Stimulated activated CD8-positive, alpha-beta memory T cell treated with anti-CD3 and anti-CD28 coated beads, Interleukin-12 subunit alpha, Interleukin-12 subunit beta, amount 100 ng/mL, for 1 hour (primary cell): ENCODE results near the gene UFD1.

ENCODE experiments used
- DNase-seq: peaks from one replicate; pipeline ENCODE4 v3.0.0-alpha.2; 2020; ENCODE audit warnings: low read depth

Gene UFD1

GRCh38 chr22:19470010-19470409 is 9.0 kb downstream of the UFD1 start:
- no peak for DNase-seq

DNA sequence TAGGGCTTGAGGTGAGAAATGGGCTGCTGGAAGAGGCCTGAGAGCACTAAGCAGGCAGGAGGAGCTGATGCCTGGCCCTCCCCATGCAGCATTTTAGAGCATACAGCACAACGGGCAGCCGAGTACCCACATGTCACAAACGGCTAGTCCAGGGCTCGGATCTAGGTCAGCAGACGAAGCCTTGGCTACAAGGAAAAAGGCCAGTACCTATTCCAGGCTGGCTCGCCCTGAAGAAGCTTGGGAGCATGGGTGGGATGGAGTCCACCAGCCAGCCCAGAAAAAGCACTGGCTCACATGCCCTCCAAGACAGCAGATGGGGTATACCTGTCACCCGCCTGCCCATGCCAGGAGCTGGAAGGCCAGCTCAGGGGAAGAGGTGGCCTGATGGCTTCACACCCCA is 9.6 kb downstream of the UFD1 start:
- DNase-seq, result no peak

DNA sequence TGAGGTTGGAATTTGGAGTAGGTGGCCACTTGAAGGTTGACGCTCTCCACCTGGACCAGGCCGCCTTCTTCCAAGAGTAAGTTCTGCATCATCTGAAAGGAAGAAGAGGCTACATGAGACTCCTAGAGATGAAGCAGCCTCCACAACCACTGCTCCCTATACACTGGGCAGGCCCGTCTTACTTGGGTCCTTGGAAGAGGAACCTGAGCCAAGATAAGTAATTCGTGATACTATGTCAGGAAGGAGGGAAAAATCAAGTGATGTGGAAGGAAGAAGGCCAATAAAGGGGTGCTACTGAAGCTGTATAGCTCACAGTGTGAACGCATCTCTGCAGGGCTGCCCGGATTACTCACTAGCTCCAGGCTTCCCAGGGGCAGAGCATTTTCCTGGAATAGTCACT is 11.1 kb downstream of the UFD1 start:
- no peak for DNase-seq

DNA sequence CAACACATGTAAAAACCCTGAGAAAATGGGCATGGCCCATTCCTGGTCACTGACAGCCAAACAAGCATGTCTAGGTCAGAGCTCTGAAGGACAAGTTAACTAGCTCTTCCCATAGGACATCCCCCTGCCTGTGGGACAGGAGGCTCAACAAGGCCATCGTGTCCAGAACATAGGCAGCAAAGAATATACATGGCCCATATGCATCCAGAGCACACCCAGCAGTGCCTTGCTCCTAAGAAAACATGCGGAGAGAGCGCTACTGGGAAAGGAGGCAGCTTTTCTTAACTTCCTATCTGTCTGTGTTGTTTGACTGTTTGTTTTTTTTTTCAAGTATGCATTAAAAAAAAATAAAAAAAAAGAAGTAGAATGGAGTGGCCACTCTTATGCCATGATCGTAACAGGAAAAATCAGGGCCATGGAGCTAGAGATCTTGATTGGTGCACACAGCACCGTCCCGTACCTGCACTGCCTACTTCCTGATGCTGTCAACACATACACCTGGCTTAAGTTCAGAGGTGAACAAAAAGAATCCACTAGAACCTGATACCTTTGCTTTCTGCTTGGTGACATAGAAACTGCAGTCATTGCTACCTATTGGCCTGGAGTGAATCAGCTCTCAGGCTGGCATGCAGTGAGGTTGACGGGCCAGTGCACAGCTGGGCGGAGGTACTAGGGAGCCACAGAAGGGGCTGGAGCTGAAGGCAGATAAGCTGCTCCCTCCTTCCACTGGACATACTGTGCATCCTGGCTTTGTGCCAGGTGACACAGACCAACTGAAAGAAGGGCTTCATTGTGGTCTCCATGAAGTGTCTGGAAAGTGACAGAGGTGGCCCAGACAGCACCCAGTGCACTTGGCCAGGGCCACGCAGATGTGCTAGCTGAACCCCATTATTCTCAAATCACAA is 11.9 kb downstream of the UFD1 start:
- no peak for DNase-seq

- no peak for DNase-seq
These were observed 12.8 kb downstream of the UFD1 start for GRCh38 chr22:19466126-19466716.

- DNase-seq, result no peak
These were observed 14.0 kb downstream of the UFD1 start for GRCh38 chr22:19464975-19465374.

- DNase-seq, result no peak
These were observed 14.4 kb downstream of the UFD1 start for GRCh38 chr22:19464546-19464945.

DNA sequence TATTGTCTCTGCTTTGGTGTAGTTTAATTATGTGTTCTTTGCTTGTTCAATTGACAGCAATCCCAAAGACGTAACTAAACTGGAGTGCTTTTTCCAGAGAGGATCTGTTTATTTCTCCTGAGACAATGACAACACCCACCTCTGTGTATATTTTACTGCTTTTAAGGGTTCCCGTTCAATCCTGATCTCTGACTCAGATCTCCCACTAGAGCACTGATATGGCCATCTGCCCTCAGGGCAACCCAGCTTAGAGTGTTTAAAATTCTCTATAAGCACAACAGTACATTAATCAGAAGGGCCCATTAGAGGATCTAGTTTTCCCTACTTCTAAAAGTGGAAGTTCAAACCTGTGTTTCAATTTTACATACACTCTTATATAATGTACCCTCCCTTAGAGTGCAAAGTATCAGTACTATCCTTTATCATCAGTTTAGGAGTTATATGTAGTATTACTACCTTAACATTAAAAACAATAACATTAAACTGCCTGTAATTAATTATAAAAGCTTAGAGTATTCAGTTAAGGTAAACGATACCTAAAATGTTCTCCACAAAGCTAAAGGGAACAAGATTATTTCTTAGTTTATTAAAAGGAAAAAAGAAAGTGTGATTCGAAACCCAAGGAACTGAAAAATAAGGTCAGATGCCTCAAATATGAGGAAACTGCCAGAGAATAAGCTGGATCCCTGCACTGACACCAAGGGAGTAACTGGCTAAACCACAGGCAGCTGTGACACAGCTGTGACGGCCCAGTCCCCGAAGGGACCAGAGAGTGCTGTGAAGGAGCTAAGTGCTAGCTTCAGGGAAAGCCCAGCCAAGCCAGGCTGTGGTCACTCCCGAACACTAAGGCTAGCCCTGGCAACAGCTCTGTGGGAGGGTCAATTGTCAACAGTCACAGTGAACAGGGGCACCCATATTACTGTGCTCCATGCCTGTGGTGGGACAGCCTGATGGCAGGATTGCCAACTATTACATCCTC is 15.2 kb downstream of the UFD1 start:
- no peak for DNase-seq

DNA sequence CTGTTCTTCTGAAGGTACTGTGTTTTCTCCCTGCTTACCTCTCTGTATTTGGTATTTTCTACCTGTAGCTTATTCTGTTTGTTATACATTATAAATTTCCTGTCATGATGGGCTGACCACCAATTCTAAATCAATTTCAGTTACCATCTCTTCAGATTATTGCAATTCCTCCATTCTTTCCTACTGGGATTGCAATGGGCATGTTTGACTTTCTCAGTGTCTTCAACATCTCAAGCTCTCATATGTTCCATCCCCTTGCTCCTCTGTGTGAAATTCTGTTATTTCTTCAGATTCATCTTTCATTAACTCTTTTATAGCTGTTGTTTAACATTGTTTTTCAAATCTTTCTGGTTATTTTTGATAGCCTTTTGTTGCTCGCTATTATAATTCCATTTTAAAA is 16.0 kb downstream of the UFD1 start:
- no peak for DNase-seq

- DNase-seq, result no peak
These were observed 17.5 kb downstream of the UFD1 start for GRCh38 chr22:19461506-19461905.

GRCh38 chr22:19460036-19460435 is 19.0 kb downstream of the UFD1 start:
- no peak for DNase-seq

DNA sequence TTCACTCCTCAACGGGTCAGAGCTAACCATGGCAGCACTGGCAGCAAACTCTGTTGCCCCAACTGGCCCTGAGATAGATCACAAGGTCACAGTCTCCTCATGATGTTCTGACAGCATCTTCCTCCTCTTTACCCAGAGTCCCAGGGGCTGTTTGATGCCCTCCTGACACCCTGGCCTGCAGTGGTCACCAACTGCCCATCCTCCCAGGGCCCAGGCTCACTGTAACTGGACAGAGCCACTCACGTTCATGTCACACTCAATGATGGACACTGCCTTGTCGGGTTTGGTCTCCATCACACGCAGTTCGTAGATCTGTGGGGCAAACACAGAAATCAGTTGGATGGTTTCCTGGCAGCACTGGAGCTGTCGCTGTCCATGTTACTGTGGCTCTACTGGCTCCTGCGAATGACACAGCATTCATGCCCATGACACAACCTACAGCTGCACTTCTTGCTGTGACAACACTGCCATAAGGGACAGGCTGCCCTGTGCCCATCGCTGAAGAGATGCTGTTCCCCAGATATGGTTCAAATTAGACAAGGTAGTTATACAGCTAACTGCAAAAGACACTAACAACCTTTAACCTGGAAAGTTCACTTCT is 21.1 kb downstream of the UFD1 start:
- DNase-seq, result no peak

DNA sequence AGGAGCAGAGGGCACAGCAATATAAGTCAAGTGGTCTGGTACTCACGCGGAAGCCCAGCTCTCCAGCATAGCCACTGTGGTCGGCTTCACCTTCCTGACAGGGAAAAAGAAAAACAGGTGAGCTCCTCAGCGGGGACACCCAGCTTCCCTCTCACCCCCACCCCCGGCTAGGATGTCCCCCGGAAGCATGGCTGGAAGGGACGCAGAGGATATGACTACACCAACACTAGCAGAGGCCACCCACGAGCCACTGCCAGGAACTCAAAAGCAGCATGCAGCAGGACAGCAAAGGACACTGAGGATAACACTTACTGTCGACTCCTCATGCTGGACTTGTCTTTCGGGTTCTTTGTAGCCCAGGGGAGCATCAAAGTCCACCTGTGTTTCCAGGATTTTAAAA is 22.5 kb downstream of the UFD1 start:
- no peak for DNase-seq

DNA sequence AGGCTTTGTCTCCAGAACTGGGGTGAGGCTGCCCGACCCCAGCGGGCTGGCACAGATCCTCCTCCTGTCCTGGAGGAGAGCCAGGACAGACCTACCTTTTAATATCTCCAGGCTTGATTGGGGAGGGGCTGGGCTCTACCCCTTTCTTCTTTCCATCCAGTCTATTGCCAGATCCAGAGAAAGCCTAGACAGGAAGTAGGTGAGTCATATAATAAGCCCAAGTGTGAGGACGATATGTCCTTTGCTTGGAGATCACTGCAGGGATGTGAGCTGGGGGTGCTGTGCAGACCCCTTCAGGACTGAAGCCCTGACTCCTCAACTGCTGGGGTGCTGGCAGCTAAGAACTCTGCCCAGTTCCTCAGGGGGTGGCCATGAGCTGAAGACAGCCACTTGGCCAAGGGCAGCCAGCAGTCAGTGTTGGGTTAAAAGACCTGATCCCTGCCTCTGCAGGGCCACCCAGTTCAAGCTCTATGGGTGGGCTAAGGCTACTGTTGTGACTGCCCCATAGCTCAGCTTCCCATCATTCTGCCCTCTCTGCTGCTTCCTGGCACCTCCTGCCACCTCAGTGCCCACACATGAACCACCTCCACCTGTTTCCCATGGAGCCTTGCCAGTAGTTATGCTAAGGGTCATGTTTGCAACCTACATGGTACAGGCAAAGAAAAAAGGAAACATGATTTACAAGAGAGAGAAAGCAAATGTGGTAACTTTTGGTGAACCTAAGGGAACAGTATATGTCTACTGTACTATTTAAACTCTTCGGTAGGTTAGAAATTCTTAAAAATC is 23.2 kb downstream of the UFD1 start:
- DNase-seq, result no peak

- no peak for DNase-seq
These were observed 24.0 kb downstream of the UFD1 start for GRCh38 chr22:19455033-19455432.

DNA sequence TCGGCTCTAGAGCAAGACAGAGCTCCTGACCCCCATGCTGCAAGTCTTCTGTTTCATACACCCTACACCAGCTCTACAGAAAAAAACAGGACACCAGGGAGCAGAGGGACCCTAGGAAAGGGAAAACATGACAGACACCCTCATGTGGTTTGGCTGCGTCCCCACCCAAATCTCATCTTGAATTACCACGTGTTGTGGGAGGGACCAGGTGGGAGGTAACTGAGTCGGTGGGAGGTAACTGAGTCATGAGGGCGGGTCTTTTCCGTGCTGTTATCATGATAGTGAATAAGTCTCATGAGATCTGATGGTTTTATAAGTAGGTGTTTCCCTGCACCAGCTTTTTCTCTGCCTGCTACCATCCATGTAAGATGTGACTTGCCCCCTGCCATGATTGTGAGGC is 24.8 kb downstream of the UFD1 start:
- DNase-seq, result no peak

DNA sequence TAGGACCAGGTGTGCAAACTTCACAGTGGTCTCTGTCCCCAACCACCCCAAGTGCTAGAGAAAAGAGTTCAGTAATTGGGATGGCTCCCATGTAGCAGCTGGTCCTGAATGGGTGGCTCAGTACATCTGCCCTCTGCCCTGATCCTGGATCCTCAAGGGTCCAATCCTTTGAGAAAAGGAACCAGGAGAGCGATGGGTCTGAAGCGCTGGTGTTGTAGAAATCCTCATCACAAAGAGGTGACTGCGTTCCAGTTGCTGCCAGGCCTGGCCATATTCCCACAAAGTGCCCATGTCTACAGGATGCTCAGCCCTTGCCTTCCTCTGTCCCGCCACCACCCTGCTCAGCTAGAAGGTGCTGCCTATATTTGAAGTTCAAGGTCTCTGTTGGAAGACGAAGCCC is 25.3 kb downstream of the UFD1 start:
- no peak for DNase-seq

DNA sequence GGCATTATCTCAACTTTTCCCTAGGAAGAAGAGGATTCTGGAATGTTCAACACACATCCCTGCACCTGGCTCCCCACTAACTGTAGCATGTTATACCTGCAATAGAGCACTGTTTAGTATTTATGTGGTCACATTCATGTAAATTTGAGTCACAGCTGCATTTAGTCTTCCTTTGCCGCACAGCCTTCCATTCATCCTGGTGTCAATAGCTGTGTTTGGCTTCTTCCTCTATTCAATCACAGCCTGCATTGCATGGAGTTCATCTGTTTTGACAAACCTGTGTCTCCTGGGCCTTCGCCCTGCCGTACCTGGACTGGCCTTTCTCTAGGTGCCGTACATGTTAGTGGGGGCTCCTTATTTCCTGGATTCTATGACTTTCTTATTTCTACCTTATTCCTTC is 27.4 kb downstream of the UFD1 start:
- DNase-seq, result no peak

- no peak for DNase-seq
These were observed 28.4 kb downstream of the UFD1 start for GRCh38 chr22:19450363-19451175.

GRCh38 chr22:19449422-19449767 is 29.6 kb downstream of the UFD1 start:
- no peak for DNase-seq
